Heart left ventricle (tissue), 16 donors: ENCODE results near the gene GATA5. TPM values are rescaled to one million over a fixed set of nuclear protein-coding genes. Genes with fewer than 3 reads are reported as not detected.

ENCODE experiments used
- ATAC-seq, 4 donors: fragments of 200-7000 bp; cut with Tn5 transposase; one replicate each; pipeline ENCODE4 v1.9.1; 2020 to 2022; ENCODE audit warnings: moderate library complexity in 4 of 4, mild to moderate bottlenecking in 3 of 4, moderate number of reproducible peaks in 1 of 4
- DNase-seq, 5 donors: peaks; one replicate each; pipeline ENCODE4 v3.0.0-alpha.2; 2020
- H3K27ac ChIP-seq, 12 donors: fragments of 200-600 bp; sonication (generic) in 4 of 12; one replicate each; pipeline versions ENCODE4 v1.5.0 to v1.8.0; 2016 to 2022; ENCODE audit warnings: mild to moderate bottlenecking in 2 of 12
- H3K27me3 ChIP-seq, 9 donors: fragments of 200-600 bp; sonication (generic) in 2 of 9; one replicate each; pipeline versions ENCODE4 v1.5.1 to v1.8.0; 2016 to 2022; ENCODE audit warnings: mild to moderate bottlenecking in 3 of 9
- H3K36me3 ChIP-seq, 9 donors: fragments of 200-600 bp; sonication (generic) in 2 of 9; one replicate each; pipeline versions ENCODE4 v1.5.0 to v1.8.0; 2018 to 2022; ENCODE audit warnings: mild to moderate bottlenecking in 2 of 9
- H3K4me1 ChIP-seq, 12 donors: fragments of 200-600 bp; sonication (generic) in 4 of 12; one replicate each; pipeline versions ENCODE4 v1.5.0 to v1.8.0; 2016 to 2022; ENCODE audit warnings: mild to moderate bottlenecking in 3 of 12
- H3K4me3 ChIP-seq, 12 donors: fragments of 200-600 bp; sonication (generic) in 4 of 12; one replicate each; pipeline versions ENCODE4 v1.5.0 to v1.8.0; 2017 to 2022; ENCODE audit warnings: mild to moderate bottlenecking in 9 of 12, moderate library complexity in 4 of 12
- H3K9me3 ChIP-seq, 12 donors: fragments of 200-600 bp; sonication (generic) in 4 of 12; one replicate each; pipeline versions ENCODE4 v1.5.0 to v1.8.0; 2016 to 2022; ENCODE audit warnings: mild to moderate bottlenecking in 1 of 12
- POLR2A ChIP-seq, 2 donors: fragments of 450-650 bp; IDR thresholded peaks; one replicate each; pipeline ENCODE4 v1.6.1; 2017; ENCODE audit warnings: antibody characterized with exemption in 2 of 2, mild to moderate bottlenecking in 2 of 2, moderate library complexity in 2 of 2
- WGBS, 4 donors: extraction: QIAGEN DNeasy Blood & Tissue Kit in 2 of 4; methylation state at CpG; one replicate each; pipeline versions ENCODE4 v1.1.5 to v1.1.7; 2013 to 2018; 5-methylcytosine and 5-hydroxymethylcytosine counted together
- intact Hi-C, 10 donors: fragments of 100-400 bp; cut with DNase I; formaldehyde crosslinking; loops; one replicate each; pipeline versions ENCODE4 v1.11.1 to v1.14.2; 2022
- polyA plus RNA-seq, 2 donors: library from polyadenylated mRNA; stranded (reverse); fragments of 200-250 nt; gene quantifications; one replicate each; pipeline ENCODE4 v1.2.3, GENCODE V29; 2013
- total RNA-seq, 9 donors: library from RNA; depleted of rRNA in 2 of 9; stranded (reverse); fragments of >200 nt in 2 of 9; fragmentation: NEBNext Ultra II Directional in 3 of 9; extraction: Animal tissue kit (Norgen Biotek cat#: 25700) in 3 of 9; gene quantifications; one replicate each; pipeline versions ENCODE4 v1.1.0 to v1.2.4, GENCODE V29; 2016 to 2023
- TF ChIP-seq, protein P1 (sequence below), 12 donors: fragments of 200-600 bp; sonication (generic) in 4 of 12; IDR thresholded peaks; one replicate each; pipeline versions ENCODE4 v1.5.0 to v1.8.0; 2018 to 2022; ENCODE audit warnings: antibody characterized with exemption in 12 of 12, mild to moderate bottlenecking in 5 of 12
- donor health status: ischemic (EF 13 %, LVEDD 7.1; RV severe dilation, severe dysfunction).
- donor health status: healthy with polysubstance abuse.
- donor health status: DM: no; HTN: yes; CAD: no.
- donor health status: DM: no; HTN: no; CAD: no.
- donor health status: ischemic (EF 25% LVEDD 6.9; RV normal size, moderate dysfunction).
- donor health status: ischemic (EF 25% LVEDD 5.7; RV mildly dilated, moderate dysfunction).
- donor health status: healthy.
- donor health status: DM: yes; HTN: yes; CAD: no.
- donor health status: ischemic (EF 35%, LVEDD 5.7; RV mildly dilated, moderate dysfunction).
- donor health status: nonischemic (EF 11% LVEDD 7.7; RV severe dilation, severe dysfunction).
- donor health status: DM: yes; HTN: yes; CAD: no.
- donor health status: PGD.
- donor health status: ischemic (EF 29% LVEDD 5.4; RV normal size, mild dysfunction).
- donor health status: nonischemic (EF 23%, LVEDD 6.1; RV moderate dilation, normal function).

Gene GATA5
- total and polyA plus RNA-seq, 11 donors: 0.21 to 7.4 (median 0.98) TPM

DNA sequence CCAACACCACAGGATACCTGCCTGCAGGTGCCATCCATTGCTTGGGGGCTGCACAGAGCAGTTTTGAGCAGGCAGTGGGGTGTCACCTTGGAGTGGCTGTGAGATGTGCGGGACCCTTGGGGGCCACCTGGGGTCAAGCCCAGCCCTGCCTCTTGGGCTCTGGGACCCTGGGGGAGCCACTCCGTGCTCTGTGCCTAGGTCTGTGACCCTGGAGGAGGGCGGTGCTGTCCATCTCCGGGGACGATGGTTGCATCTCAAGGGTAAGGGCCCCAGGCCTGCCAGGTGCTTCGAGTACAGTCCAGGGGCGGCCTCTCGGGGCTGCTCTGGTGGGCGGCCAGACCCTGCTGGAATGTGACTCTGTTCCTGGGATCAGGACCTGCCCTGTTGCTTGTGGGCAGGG lies 8.7 kb upstream of the GATA5 start:
- H3K4me1 ChIP-seq: peaks cover 0 to 34% (median 20%) of the 10 kb centered on the region in 12 donors
- intact Hi-C loops: no loop called here

DNA sequence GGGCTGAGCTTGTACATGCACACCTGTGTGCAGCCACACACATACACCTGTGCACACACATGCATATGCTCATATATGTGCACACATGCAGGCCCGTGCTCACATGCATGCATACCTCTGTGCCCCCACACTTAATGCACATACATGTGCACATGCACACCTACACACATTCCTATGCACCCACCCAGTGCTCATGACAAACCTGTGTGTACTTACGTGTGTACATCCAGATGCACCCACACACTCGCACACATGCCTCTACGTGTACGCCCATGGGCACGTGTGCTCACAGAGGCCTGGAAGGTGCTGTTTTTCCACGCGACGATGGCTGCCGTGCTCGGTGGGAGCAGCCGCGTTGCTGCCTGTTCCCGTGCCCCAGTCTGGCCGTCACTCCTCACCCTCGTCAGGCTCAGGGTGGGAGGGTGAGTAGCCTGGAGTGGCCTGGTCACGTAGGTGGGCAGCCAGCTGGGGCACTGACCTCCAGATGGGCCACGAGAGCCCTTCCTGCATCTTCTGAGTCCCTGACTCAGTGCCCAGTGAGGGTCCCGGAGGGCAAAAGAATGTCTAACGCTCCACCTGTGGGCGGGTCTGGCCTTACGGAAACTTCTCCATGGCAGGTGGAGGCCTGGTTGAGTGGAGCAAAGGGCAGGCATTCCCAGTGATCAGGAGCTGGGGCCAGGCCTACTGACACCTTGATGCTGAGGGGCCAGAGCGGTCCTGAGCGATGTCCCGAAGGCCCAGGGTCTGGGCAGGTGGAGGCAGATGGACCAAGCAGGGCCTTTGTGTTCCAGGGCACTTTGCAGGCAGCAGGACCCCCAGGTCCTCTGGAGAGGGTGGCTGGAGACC lies 8.0 kb upstream of the GATA5 start:
- Histone ChIP-seq H3K4me3 (no peak overlapping the region), H3K36me3 (no peaks in the 10 kb centered on the region), H3K9me3 (no peaks in the 10 kb centered on the region), H3K27ac (no peak overlapping the region), H3K27me3 (peaks cover 0 to 89% (median 36%) of the 10 kb centered on the region in 9 donors), H3K4me1 (peaks cover 0 to 34% (median 18%) of the 10 kb centered on the region in 12 donors)
- TF ChIP-seq, protein P1, sequence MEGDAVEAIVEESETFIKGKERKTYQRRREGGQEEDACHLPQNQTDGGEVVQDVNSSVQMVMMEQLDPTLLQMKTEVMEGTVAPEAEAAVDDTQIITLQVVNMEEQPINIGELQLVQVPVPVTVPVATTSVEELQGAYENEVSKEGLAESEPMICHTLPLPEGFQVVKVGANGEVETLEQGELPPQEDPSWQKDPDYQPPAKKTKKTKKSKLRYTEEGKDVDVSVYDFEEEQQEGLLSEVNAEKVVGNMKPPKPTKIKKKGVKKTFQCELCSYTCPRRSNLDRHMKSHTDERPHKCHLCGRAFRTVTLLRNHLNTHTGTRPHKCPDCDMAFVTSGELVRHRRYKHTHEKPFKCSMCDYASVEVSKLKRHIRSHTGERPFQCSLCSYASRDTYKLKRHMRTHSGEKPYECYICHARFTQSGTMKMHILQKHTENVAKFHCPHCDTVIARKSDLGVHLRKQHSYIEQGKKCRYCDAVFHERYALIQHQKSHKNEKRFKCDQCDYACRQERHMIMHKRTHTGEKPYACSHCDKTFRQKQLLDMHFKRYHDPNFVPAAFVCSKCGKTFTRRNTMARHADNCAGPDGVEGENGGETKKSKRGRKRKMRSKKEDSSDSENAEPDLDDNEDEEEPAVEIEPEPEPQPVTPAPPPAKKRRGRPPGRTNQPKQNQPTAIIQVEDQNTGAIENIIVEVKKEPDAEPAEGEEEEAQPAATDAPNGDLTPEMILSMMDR (IDR thresholded peaks at IDR 0.05): no peak
- no peak for TF ChIP-seq POLR2A (IDR thresholded peaks at IDR 0.05)
- no peak for DNase-seq
- 79 to 93% (median 85%) methylated on average over 23 to 25 of the region's 25 CpGs for WGBS, 4 donors
- intact Hi-C loops: no loop called here
- no peak for ATAC-seq

More for the DNA sequence above, 8.7 kb upstream of the GATA5 start:
- H3K27me3 ChIP-seq: peaks cover 0 to 83% (median 30%) of the 10 kb centered on the region in 9 donors
- TF ChIP-seq POLR2A (IDR thresholded peaks at IDR 0.05): no peak
- TF ChIP-seq, protein P1 (IDR thresholded peaks at IDR 0.05): no peak
- H3K36me3 ChIP-seq: no peaks in the 10 kb centered on the region
- WGBS, 4 donors: 68 to 96% (median 71%) methylated on average over 4 to 9 of the region's 9 CpGs
- ATAC-seq (no peak), DNase-seq (no peak)
- H3K27ac ChIP-seq: no peak overlapping the region
- H3K4me3 ChIP-seq: no peak overlapping the region
- no peaks in the 10 kb centered on the region for H3K9me3 ChIP-seq

DNA sequence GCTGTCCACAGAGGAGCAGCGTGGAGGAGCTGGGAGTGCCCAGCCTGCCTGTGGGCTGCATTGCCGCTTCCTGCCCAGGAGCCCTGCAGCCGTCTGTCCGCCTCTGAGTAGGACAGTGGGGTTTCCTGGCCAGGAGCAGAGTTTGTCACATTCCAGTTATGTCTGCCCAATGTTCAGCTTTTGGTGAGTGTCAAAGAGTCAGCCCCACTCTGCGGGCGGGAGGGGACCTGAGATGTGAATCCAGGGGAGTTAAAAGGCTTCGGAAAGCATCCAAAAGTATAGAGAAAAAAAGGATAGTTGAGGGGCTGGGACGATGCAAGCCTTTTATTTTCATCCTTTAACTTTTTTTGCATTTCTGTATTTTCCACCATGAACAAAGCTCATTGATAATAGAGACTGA lies 7.2 kb upstream of the GATA5 start:
- Histone ChIP-seq H3K27me3 (peaks cover 0 to 91% (median 44%) of the 10 kb centered on the region in 9 donors), H3K27ac (no peak overlapping the region), H3K36me3 (no peaks in the 10 kb centered on the region), H3K9me3 (no peaks in the 10 kb centered on the region), H3K4me1 (peaks cover 0 to 34% (median 18%) of the 10 kb centered on the region in 12 donors), H3K4me3 (no peak overlapping the region)
- no peak for DNase-seq
- no peak for ATAC-seq
- intact Hi-C loops: no loop called here
- TF ChIP-seq POLR2A (IDR thresholded peaks at IDR 0.05): no peak
- TF ChIP-seq, protein P1 (IDR thresholded peaks at IDR 0.05): no peak
- WGBS, 4 donors: 47 to 63% (median 51%) methylated on average over 8 of the region's 8 CpGs

DNA sequence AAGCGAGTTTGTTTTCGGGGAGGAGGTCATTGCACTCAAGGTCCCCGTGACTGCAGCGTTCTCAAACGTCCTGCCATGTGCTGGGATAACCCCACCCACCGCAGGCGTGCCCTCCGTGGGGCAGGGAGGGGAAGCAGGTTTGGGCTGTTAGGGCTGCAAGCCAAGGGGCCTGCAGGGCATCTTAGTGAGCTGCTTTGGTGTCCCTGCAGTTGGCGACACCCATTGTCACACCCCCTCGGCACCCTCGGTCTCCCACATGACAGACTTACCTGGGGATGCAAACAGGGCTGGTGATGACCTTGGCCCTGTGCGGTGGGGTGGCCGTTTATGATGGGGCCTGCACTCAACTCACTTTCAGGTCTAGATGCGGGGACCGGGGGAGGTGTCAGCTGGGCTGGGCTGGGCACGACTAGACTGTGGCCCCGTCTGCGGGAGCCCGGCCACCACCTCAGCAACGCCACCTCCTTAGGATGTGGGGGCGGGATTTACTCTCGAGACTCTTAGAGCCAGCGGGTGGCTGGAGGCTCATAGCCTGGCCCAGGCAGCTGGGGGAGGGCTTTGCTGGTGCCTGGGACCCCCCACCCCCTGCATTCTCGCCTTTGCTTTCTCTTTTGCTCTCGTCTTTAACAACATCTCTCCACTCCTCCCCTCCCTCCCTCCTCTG lies 6.5 kb upstream of the GATA5 start:
- H3K4me1 ChIP-seq: peaks cover 0 to 34% (median 16%) of the 10 kb centered on the region in 12 donors
- H3K4me3 ChIP-seq: no peak overlapping the region
- H3K27me3 ChIP-seq: peaks cover 6 to 91% (median 49%) of the 10 kb centered on the region in 9 donors
- intact Hi-C loops: no loop called here
- no peaks in the 10 kb centered on the region for H3K9me3 ChIP-seq
- H3K36me3 ChIP-seq: no peaks in the 10 kb centered on the region
- DNase-seq (no peak), ATAC-seq (no peak)
- no peak overlapping the region for H3K27ac ChIP-seq
- no peak for TF ChIP-seq POLR2A (IDR thresholded peaks at IDR 0.05)
- TF ChIP-seq, protein P1 (IDR thresholded peaks at IDR 0.05): no peak
- WGBS, 4 donors: 39 to 53% (median 47%) methylated on average over 20 to 25 of the region's 25 CpGs
